Lung (tissue), 12 donors: ENCODE results near the gene ARF1. TPM values are rescaled to one million over a fixed set of nuclear protein-coding genes. Genes with fewer than 3 reads are reported as not detected.
A peak's percentile ranks its signal among the peaks of the same experiment; 100 is the strongest.

Source experiments
- ATAC-seq: fragments of 200-7000 bp; cut with Tn5 transposase; one replicate; pipeline ENCODE4 v1.9.1; 2020; ENCODE audit warnings: moderate number of reproducible peaks; ENCODE audit not compliant: insufficient read depth, low FRiP score
- DNase-seq, 3 donors: peaks; one replicate each; pipeline ENCODE4 v3.0.0-alpha.2; 2013 to 2017
- H3K27ac ChIP-seq, 2 donors: one replicate each; pipeline ENCODE4 v1.5.1; 2013; ENCODE audit warnings: mild to moderate bottlenecking in 2 of 2, moderate library complexity in 2 of 2, control low read depth in 1 of 2, inconsistent platforms in 1 of 2, low read depth in 1 of 2, low read length in 1 of 2
- H3K27me3 ChIP-seq, 3 donors: one replicate each; pipeline ENCODE4 v1.5.1; 2013; ENCODE audit warnings: low read length in 2 of 3; ENCODE audit not compliant: control insufficient read depth in 3 of 3, insufficient read depth in 3 of 3
- H3K36me3 ChIP-seq, 4 donors: one replicate each; pipeline ENCODE4 v1.5.1; 2013; ENCODE audit warnings: low read length in 4 of 4, mild to moderate bottlenecking in 1 of 4, moderate library complexity in 1 of 4; ENCODE audit not compliant: control insufficient read depth in 4 of 4, insufficient read depth in 4 of 4
- H3K4me1 ChIP-seq, 5 donors: one replicate each; pipeline ENCODE4 v1.5.1; 2013; ENCODE audit warnings: low read length in 5 of 5, mild to moderate bottlenecking in 2 of 5, moderate library complexity in 1 of 5; ENCODE audit not compliant: control insufficient read depth in 5 of 5, insufficient read depth in 5 of 5
- H3K4me3 ChIP-seq: one replicate; pipeline ENCODE4 v1.5.1; 2013; ENCODE audit warnings: mild to moderate bottlenecking, control low read depth, moderate library complexity
- H3K9ac ChIP-seq, 2 donors: one replicate each; pipeline ENCODE4 v1.5.1; 2013; ENCODE audit warnings: low read length in 2 of 2, control low read depth in 1 of 2; ENCODE audit not compliant: insufficient read depth in 1 of 2
- H3K9me3 ChIP-seq, 4 donors: one replicate each; pipeline ENCODE4 v1.5.1; 2013; ENCODE audit warnings: low read length in 3 of 4, mild to moderate bottlenecking in 1 of 4, moderate library complexity in 1 of 4; ENCODE audit not compliant: control insufficient read depth in 4 of 4, insufficient read depth in 3 of 4
- CTCF ChIP-seq: IDR thresholded peaks from 2 replicates; pipeline ENCODE4 v1.5.1; 2012; ENCODE audit warnings: mild to moderate bottlenecking; ENCODE audit errors: control extremely low read depth, extremely low read depth
- WGBS, 2 donors: extraction: QIAGEN DNeasy Blood & Tissue Kit; methylation state at CpG; one replicate each; pipeline ENCODE4 v1.1.7; 2013; 5-methylcytosine and 5-hydroxymethylcytosine counted together
- polyA plus RNA-seq, 2 donors: library from polyadenylated mRNA; stranded (reverse); fragments of 200-250 nt; gene quantifications; one replicate each; pipeline ENCODE4 v1.2.1, GENCODE V29; 2013
- total RNA-seq, 2 donors: library from RNA; depleted of rRNA in 1 of 2; stranded (reverse); fragments of >200 nt in 1 of 2; gene quantifications; one replicate each; pipeline ENCODE4 v1.2.1, GENCODE V29; 2014 to 2021
- donor health status: control.
- donor health status: control.
- donor health status: Bipolar disorder and iron deficiency.
- donor health status: healthy.
- donor health status: DM: yes; HTN: yes; CAD: no.

Gene ARF1
- total and polyA plus RNA-seq, 4 donors = 226 to 713 (median 439) TPM

- TF ChIP-seq CTCF = no peak
- Histone ChIP-seq H3K9ac (no peak overlapping the region), H3K4me3 (no peak overlapping the region), H3K36me3 (no peaks in the 10 kb centered on the region), H3K4me1 (peaks cover 0 to 14% (median 0%) of the 10 kb centered on the region in 5 donors), H3K27me3 (no peaks in the 10 kb centered on the region), H3K9me3 (peaks cover 0 to 2% (median 0%) of the 10 kb centered on the region in 4 donors), H3K27ac (peak overlapping the region in 1 of 2 donors; percentile 21)
- ATAC-seq = no peak
- DNase-seq = no peak
- 70% methylated on average over 7 of the region's 7 CpGs for WGBS, 2 donors
Observed at GRCh38 chr1:228045405-228045804, 37.1 kb upstream of the ARF1 start.

- ATAC-seq (no peak), DNase-seq (no peak)
- Histone ChIP-seq H3K4me1 (peaks cover 0 to 14% (median 0%) of the 10 kb centered on the region in 5 donors), H3K27ac (no peak overlapping the region), H3K9me3 (peaks cover 0 to 2% (median 0%) of the 10 kb centered on the region in 4 donors), H3K36me3 (no peaks in the 10 kb centered on the region), H3K9ac (no peak overlapping the region), H3K4me3 (no peak overlapping the region), H3K27me3 (no peaks in the 10 kb centered on the region)
- TF ChIP-seq CTCF = no peak
- 72 to 85% methylated on average over 9 of the region's 9 CpGs for WGBS, 2 donors
Observed at GRCh38 chr1:228045871-228046270, 36.6 kb upstream of the ARF1 start.

GRCh38 chr1:228046421-228047182 is 35.9 kb upstream of the ARF1 start:
- no peak for TF ChIP-seq CTCF
- no peaks in the 10 kb centered on the region for H3K27me3 ChIP-seq
- WGBS, 2 donors = 92 to 93% methylated on average over 8 of the region's 8 CpGs
- peaks cover 0 to 14% (median 0%) of the 10 kb centered on the region in 5 donors for H3K4me1 ChIP-seq
- H3K9me3 ChIP-seq = peaks cover 0 to 2% (median 0%) of the 10 kb centered on the region in 4 donors
- no peak overlapping the region for H3K9ac ChIP-seq
- DNase-seq (no peak), ATAC-seq (no peak)
- H3K4me3 ChIP-seq = no peak overlapping the region
- H3K36me3 ChIP-seq = no peaks in the 10 kb centered on the region
- no peak overlapping the region for H3K27ac ChIP-seq
